ENCODE results near the gene SKAP2.

SKAP2 gene

GRCh38 chr7:26690135-26690805, 174.1 kb downstream of the SKAP2 start:
- DNase-seq = no peak

- no peak for DNase-seq
These were observed 175.4 kb downstream of the SKAP2 start for GRCh38 chr7:26688936-26689506.

GRCh38 chr7:26688388-26688787, 176.0 kb downstream of the SKAP2 start:
- DNase-seq = peak; percentile 72

- DNase-seq = no peak
These were observed 177.4 kb downstream of the SKAP2 start for GRCh38 chr7:26687032-26687431.

- peak; percentile 67 for DNase-seq
These were observed 177.9 kb downstream of the SKAP2 start for GRCh38 chr7:26686448-26686981.

- no peak for DNase-seq
These were observed 178.8 kb downstream of the SKAP2 start for GRCh38 chr7:26685606-26686005.

- no peak for DNase-seq
These were observed 179.9 kb downstream of the SKAP2 start for GRCh38 chr7:26684447-26684846.

GRCh38 chr7:26683277-26683676, 181.1 kb downstream of the SKAP2 start:
- no peak for DNase-seq

GRCh38 chr7:26681819-26682418, 182.5 kb downstream of the SKAP2 start:
- peak; percentile 19 for DNase-seq

- DNase-seq = no peak
These were observed 183.8 kb downstream of the SKAP2 start for GRCh38 chr7:26680587-26680986.

GRCh38 chr7:26675143-26675887, 189.1 kb downstream of the SKAP2 start:
- DNase-seq = no peak

GRCh38 chr7:26673858-26674257, 190.5 kb downstream of the SKAP2 start:
- DNase-seq = no peak

- DNase-seq = no peak
These were observed 191.1 kb downstream of the SKAP2 start for GRCh38 chr7:26673271-26673670.

GRCh38 chr7:26670841-26671240, 193.5 kb downstream of the SKAP2 start:
- no peak for DNase-seq

GRCh38 chr7:26670290-26670689, 194.1 kb downstream of the SKAP2 start:
- DNase-seq = no peak

- DNase-seq = no peak
These were observed 195.6 kb downstream of the SKAP2 start for GRCh38 chr7:26668821-26669220.

- peak; percentile 98 for DNase-seq
These were observed 196.8 kb downstream of the SKAP2 start for GRCh38 chr7:26667514-26668133.

- no peak for DNase-seq
These were observed 199.5 kb downstream of the SKAP2 start for GRCh38 chr7:26664735-26665416.

GRCh38 chr7:26664274-26664673, 200.1 kb downstream of the SKAP2 start:
- no peak for DNase-seq

- DNase-seq = no peak
These were observed 200.5 kb downstream of the SKAP2 start for GRCh38 chr7:26663874-26664273.

GRCh38 chr7:26662646-26663045, 201.7 kb downstream of the SKAP2 start:
- DNase-seq = no peak

- no peak for DNase-seq
These were observed 205.3 kb downstream of the SKAP2 start for GRCh38 chr7:26659121-26659520.
